GM18502 (cell line): ENCODE results near the gene KIF20A.
A peak's percentile ranks its signal among the peaks of the same experiment; 100 is the strongest.
"Not testable (repeated sequence)": the region's sequence is repeated elsewhere in the genome, so short reads cannot be mapped to it uniquely, and the experiment has no call there.

Experiments used
- ATAC-seq: cut with Tn5 transposase; IDR thresholded peaks from one replicate; pipeline ENCODE4 v1.9.1; 2021; ENCODE audit warnings: mild to moderate bottlenecking; ENCODE audit not compliant: unreplicated experiment, poor library complexity

Gene KIF20A

GRCh38 chr5:138178516-138179276 is at the start of gene KIF20A, which contains the start of gene BRD8:
TSS of gene KIF20A (plus strand) at chr5:138179112. CDS start at chr5:138179681, 569 bp downstream.
TSS of gene BRD8 (minus strand) at chr5:138178630. CDS start at chr5:138178614, 16 bp downstream.
- ATAC-seq: peak; percentile 86

GRCh38 chr5:138129347-138129746 is 49.6 kb upstream of the KIF20A start:
- no peak for ATAC-seq

GRCh38 chr5:138132543-138132942 is 46.4 kb upstream of the KIF20A start:
- ATAC-seq: no peak

GRCh38 chr5:138138949-138139780 is 39.7 kb upstream of the KIF20A start, which contains the start of gene NME5:
TSS of gene NME5 (minus strand) at chr5:138139428. CDS start at chr5:138138780, 648 bp downstream.
- peak; percentile 64 for ATAC-seq

- no peak for ATAC-seq
Measured at GRCh38 chr5:138139781-138140090, 39.2 kb upstream of the KIF20A start.

- no peak for ATAC-seq
Measured at GRCh38 chr5:138140268-138140667, 38.6 kb upstream of the KIF20A start.

GRCh38 chr5:138141734-138142133 is 37.2 kb upstream of the KIF20A start:
- ATAC-seq: no peak

- ATAC-seq: not testable (repeated sequence)
Measured at GRCh38 chr5:138143578-138143977, 35.3 kb upstream of the KIF20A start.

- ATAC-seq: no peak
Measured at GRCh38 chr5:138148811-138149210, 30.1 kb upstream of the KIF20A start.

- ATAC-seq: no peak
Measured at GRCh38 chr5:138149530-138149929, 29.4 kb upstream of the KIF20A start.

GRCh38 chr5:138155977-138156376 is 22.9 kb upstream of the KIF20A start:
- not testable (repeated sequence) for ATAC-seq

- no peak for ATAC-seq
Measured at GRCh38 chr5:138157626-138158025, 21.3 kb upstream of the KIF20A start.

GRCh38 chr5:138159666-138160065 is 19.2 kb upstream of the KIF20A start:
- ATAC-seq: no peak

GRCh38 chr5:138160706-138161105 is 18.2 kb upstream of the KIF20A start:
- no peak for ATAC-seq

GRCh38 chr5:138163721-138164120 is 15.2 kb upstream of the KIF20A start:
- no peak for ATAC-seq

- no peak for ATAC-seq
Measured at GRCh38 chr5:138169124-138169523, 9.8 kb upstream of the KIF20A start.

GRCh38 chr5:138170299-138170698 is 8.6 kb upstream of the KIF20A start:
- ATAC-seq: no peak

GRCh38 chr5:138177941-138178515 is 884 bp upstream of the KIF20A start:
- no peak for ATAC-seq

GRCh38 chr5:138179277-138179857 is 455 bp downstream of the KIF20A start:
- no peak for ATAC-seq

- ATAC-seq: no peak
Measured at GRCh38 chr5:138180183-138180782, 1.4 kb downstream of the KIF20A start.
